HepG2 (cell line): Measurements from ENCODE around the gene FAM3B. TPM values are rescaled to one million over a fixed set of nuclear protein-coding genes. Genes with fewer than 3 reads are reported as not detected.

Experiments
- ATAC-seq: fragments of 200-7000 bp; cut with Tn5 transposase; 3 replicates; pipeline ENCODE4 v1.9.1; 2020; ENCODE audit warnings: mild to moderate bottlenecking, moderate library complexity
- BruUV-seq: library from RNA; stranded (reverse); fragments of 400-500 nt; replicated peaks from 2 replicates; lab custom pipeline; 2021; lab: Mats Ljungman, UMichigan
- CTCF ChIA-PET: fragments of 300-600 bp; formaldehyde crosslinking; extraction: SDS; loops from one replicate; lab custom pipeline; 2021; ENCODE audit warnings: low total read pairs, inconsistent platforms, low intra/inter-chr PET ratio; lab: Yijun Ruan, JAX
- POLR2A ChIA-PET: fragments of 350-600 bp; sonication (Branson Sonifier 250); formaldehyde crosslinking; loops from one replicate; lab custom pipeline; 2020; ENCODE audit warnings: antibody characterized with exemption, inconsistent platforms; lab: Yijun Ruan, JAX
- DNase-seq: peaks from one replicate; pipeline ENCODE4 v3.0.0-alpha.2; 2015; ENCODE audit warnings: low spot score
- FAIRE-seq: peaks from 3 replicates; lab custom pipeline; 2011; peaks lifted over from hg19 to GRCh38; lab: Jason Lieb, UNC
- H2AFZ ChIP-seq: one replicate; pipeline ENCODE4 v1.6.1; 2011; ENCODE audit warnings: low read length, inconsistent platforms
- H3K27ac ChIP-seq: fragments of 300-600 bp; 3 replicates; pipeline ENCODE4 v1.8.0; 2011; ENCODE audit warnings: mixed run types, mild to moderate bottlenecking, mixed read lengths, low read length, inconsistent platforms; ENCODE audit not compliant: insufficient read depth; ENCODE audit errors: extremely low read length
- H3K27me3 ChIP-seq, 2 experiments: fragments of 200-600 bp in 1 of 2; 2 replicates in 1 of 2; 3 replicates in 1 of 2; pipeline versions ENCODE4 v1.6.0 to v1.8.0; 2011; ENCODE audit warnings: low read length in 2 of 2, mild to moderate bottlenecking in 2 of 2, moderate library complexity in 2 of 2, inconsistent platforms in 1 of 2; ENCODE audit not compliant: insufficient read depth in 2 of 2, control insufficient read depth in 1 of 2
- H3K36me3 ChIP-seq, 2 experiments: fragments of 200-600 bp in 1 of 2; replicated peaks in 1 of 2; 2 replicates in 1 of 2; 3 replicates in 1 of 2; pipeline versions ENCODE4 v1.5.1 to v1.8.0; 2011; ENCODE audit warnings: low read length in 2 of 2, inconsistent platforms in 1 of 2; ENCODE audit not compliant: insufficient read depth in 2 of 2, control insufficient read depth in 1 of 2
- H3K4me1 ChIP-seq: 2 replicates; pipeline ENCODE4 v1.5.1; 2012; ENCODE audit warnings: low read length, inconsistent platforms; ENCODE audit not compliant: insufficient read depth
- H3K4me2 ChIP-seq: 2 replicates; pipeline ENCODE4 v1.6.0; 2011; ENCODE audit warnings: low read depth, low read length, inconsistent platforms
- H3K4me3 ChIP-seq, 3 experiments: fragments of 200-600 bp in 1 of 3; sonication (generic), shearing (Covaris generic) in 1 of 3; replicated peaks in 1 of 3; 2 replicates each; pipeline ENCODE4 v1.5.1; 2011 to 2016; ENCODE audit warnings: low read length in 3 of 3, inconsistent platforms in 2 of 3, low read depth in 2 of 3, mild to moderate bottlenecking in 2 of 3, control low read depth in 1 of 3, mixed read lengths in 1 of 3; ENCODE audit not compliant: insufficient read depth in 1 of 3
- H3K79me2 ChIP-seq: one replicate; pipeline ENCODE4 v1.6.1; 2011; ENCODE audit warnings: low read length, inconsistent platforms; ENCODE audit not compliant: insufficient read depth
- H3K9ac ChIP-seq: 2 replicates; pipeline ENCODE4 v1.6.0; 2011; ENCODE audit warnings: mild to moderate bottlenecking, low read depth, low read length, inconsistent platforms; ENCODE audit not compliant: insufficient read depth
- H3K9me3 ChIP-seq: 2 replicates; pipeline ENCODE4 v1.5.1; 2012; ENCODE audit warnings: mild to moderate bottlenecking, low read length
- H4K20me1 ChIP-seq: 2 replicates; pipeline ENCODE4 v1.6.0; 2011; ENCODE audit warnings: inconsistent platforms, mild to moderate bottlenecking, low read length, moderate library complexity; ENCODE audit not compliant: insufficient read depth
- FOSL2 ChIP-seq: sonication (generic); formaldehyde crosslinking; IDR thresholded peaks from 2 replicates; pipeline ENCODE4 v1.4.0; 2020; ENCODE audit warnings: missing genetic modification reagents
- HNF4G ChIP-seq, 2 experiments: sonication (generic) in 1 of 2; formaldehyde crosslinking in 1 of 2; IDR thresholded peaks; 2 replicates each; pipeline versions ENCODE4 v1.4.0 to v1.6.1; 2011 to 2020; ENCODE audit warnings: borderline replicate concordance in 2 of 2, low read depth in 2 of 2, mild to moderate bottlenecking in 2 of 2, low read length in 1 of 2, missing genetic modification reagents in 1 of 2, moderate library complexity in 1 of 2
- HNRNPUL1 ChIP-seq: fragments of 200-400 bp; formaldehyde crosslinking; IDR thresholded peaks from 2 replicates; pipeline ENCODE4 v1.6.1; 2017; ENCODE audit warnings: low read depth, mild to moderate bottlenecking, low read length, moderate library complexity
- IKZF4 ChIP-seq: sonication (generic); formaldehyde crosslinking; IDR thresholded peaks from 2 replicates; pipeline ENCODE4 v1.5.1; 2020; ENCODE audit warnings: borderline replicate concordance, mild to moderate bottlenecking, low read depth, missing genetic modification reagents; ENCODE audit errors: not compliant biosample characterization
- PPARG ChIP-seq: conservative IDR thresholded peaks from 2 replicates; pipeline ENCODE4 v1.6.1; 2016; ENCODE audit warnings: missing biosample characterization, missing genetic modification reagents
- TAF1 ChIP-seq: sonication (generic); formaldehyde crosslinking; IDR thresholded peaks from 2 replicates; pipeline ENCODE4 v1.4.0; 2020; ENCODE audit warnings: missing genetic modification reagents
- ZBTB3 ChIP-seq: sonication (generic); formaldehyde crosslinking; IDR thresholded peaks from 2 replicates; pipeline ENCODE4 v1.4.0; 2020; ENCODE audit warnings: low read depth, mild to moderate bottlenecking, moderate library complexity, missing genetic modification reagents, borderline replicate concordance
- ZBTB38 ChIP-seq: sonication (generic); formaldehyde crosslinking; IDR thresholded peaks from 2 replicates; pipeline ENCODE4 v1.5.1; 2020; ENCODE audit warnings: mild to moderate bottlenecking, missing genetic modification reagents
- ZBTB46 ChIP-seq: sonication (generic); formaldehyde crosslinking; IDR thresholded peaks from 2 replicates; pipeline ENCODE4 v1.4.0; 2020; ENCODE audit warnings: mild to moderate bottlenecking, missing genetic modification reagents, borderline replicate concordance
- ZNF660 ChIP-seq: sonication (generic); formaldehyde crosslinking; IDR thresholded peaks from 2 replicates; pipeline ENCODE4 v1.5.1; 2020; ENCODE audit warnings: mild to moderate bottlenecking, low read depth, missing genetic modification reagents, borderline replicate concordance
- ZNF687 ChIP-seq: sonication (generic); formaldehyde crosslinking; IDR thresholded peaks from 2 replicates; pipeline ENCODE4 v1.5.1; 2020; ENCODE audit warnings: mild to moderate bottlenecking, missing genetic modification reagents, moderate library complexity
- WGBS: methylation state at CpG from one replicate; pipeline ENCODE4 v1.1.6; 2017; ENCODE audit warnings: low lambda C conversion rate; 5-methylcytosine and 5-hydroxymethylcytosine counted together
- in situ Hi-C: cut with HindIII; loops from 2 replicates; pipeline ENCODE4 v1.10.0; 2017; ENCODE audit warnings: low pct_unique_long_range_greater_than_20kb; ENCODE audit not compliant: extremely low pct_ligation_motif_present
- intact Hi-C: fragments of 100-400 bp; cut with micrococcal nuclease; formaldehyde crosslinking; loops from one replicate; pipeline ENCODE4 v1.10.0; 2022; ENCODE audit not compliant: unreplicated experiment
- polyA plus RNA-seq, 8 experiments: library from polyadenylated mRNA; depleted of rRNA in 3 of 8; stranded (reverse) in 7 of 8; unstranded in 1 of 8; fragments of >200 nt; fragmentation: Illumina TruSeq in 4 of 8; extraction: Trizol in 4 of 8; gene quantifications; 2 replicates each; pipeline versions ENCODE4 v1.2.1 to v1.2.3, GENCODE V29; 2011 to 2016; ENCODE audit warnings: low read depth in 4 of 8, missing spikeins in 1 of 8, mixed read lengths in 1 of 8; ENCODE audit not compliant: insufficient read depth in 1 of 8
- total RNA-seq, 5 experiments: library from RNA; depleted of rRNA; stranded (reverse); fragments of >200 nt; fragmentation: Illumina TruSeq; extraction: Trizol; gene quantifications; 2 replicates each; pipeline ENCODE4 v1.2.3, GENCODE V29; 2016; ENCODE audit warnings: low read depth in 1 of 5
- TF ChIP-seq, protein P1 (sequence below): fragments of 450-650 bp; IDR thresholded peaks from 2 replicates; pipeline ENCODE4 v1.6.1; 2016

Gene FAM3B
- total and polyA plus RNA-seq, 2 of the 13 experiments (the other 11 are each of a cell fraction or from before 2014, with no cell fraction given) = 46.5 to 62.0 TPM

DNA sequence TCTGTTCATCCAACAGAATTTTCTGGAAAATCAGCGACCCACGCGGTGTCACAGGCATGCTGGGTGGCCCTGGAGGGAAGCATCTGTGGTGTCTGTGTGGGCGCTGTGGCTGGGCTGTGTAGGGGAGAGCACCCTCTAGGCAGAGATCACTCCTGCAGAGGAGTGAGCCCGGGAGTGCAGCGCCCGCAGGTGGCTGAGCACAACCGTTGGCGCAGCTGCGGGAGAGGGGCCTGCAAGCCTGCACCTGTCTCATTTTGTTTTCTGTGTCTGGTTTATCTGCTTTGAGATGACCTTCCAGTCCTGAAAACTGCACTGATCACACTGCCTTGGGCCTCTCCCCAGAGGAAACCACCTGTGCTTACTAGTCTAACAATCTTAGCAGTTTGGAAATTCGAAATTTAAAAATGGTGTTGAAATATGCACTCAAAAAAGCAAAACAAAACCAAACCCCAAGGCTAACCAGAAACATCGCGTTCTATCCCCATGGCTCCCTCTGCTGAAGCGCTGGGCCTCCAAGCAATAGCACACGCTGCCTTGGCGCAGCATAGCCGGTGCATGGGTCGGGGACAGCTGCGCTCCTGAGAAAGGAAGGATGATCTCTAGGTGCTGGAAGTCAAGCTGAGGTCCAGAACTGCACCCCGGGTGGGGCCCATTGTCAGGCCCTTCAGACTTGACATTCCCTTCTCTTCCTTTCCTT, 4.8 kb downstream of the FAM3B start:
- Histone ChIP-seq H3K4me2 (peak overlapping the region; percentile 97), H3K9ac (peak overlapping the region; percentile 76), H3K4me1 (peaks cover 91% of the 10 kb centered on the region), H3K79me2 (peaks cover 20% of the 10 kb centered on the region), H3K27me3 (no peaks in the 10 kb centered on the region), H2AFZ (no peak overlapping the region), H4K20me1 (no peaks in the 10 kb centered on the region), H3K9me3 (no peaks in the 10 kb centered on the region), H3K36me3 (no peaks in the 10 kb centered on the region), H3K4me3 (peak overlapping the region; percentile 32 to 69 (median 38); a peak in 5 of 6 replicates), H3K27ac (peak overlapping the region; percentile 96)
- DNase-seq = no peak
- ATAC-seq = peak; percentile 24
- intact Hi-C loops (no loop called here), in situ Hi-C loops (no loop called here)
- POLR2A ChIA-PET = interaction anchor here (1.6 to 8.6 kb wide), 7 partner anchors 14 to 50 kb away, joined by 5 to 105 read pairs (median 18); partner anchors contain the start of gene MX2
- BruUV-seq = no TSS peak
- 44% methylated on average over 11 of the region's 20 CpGs for WGBS
- no peak for FAIRE-seq
- CTCF ChIA-PET = interaction anchor here (1.8 kb wide), 1 partner anchor 38 kb away, joined by 3 read pairs; no protein-coding TSS in a partner anchor
- TF ChIP-seq ZBTB38 (CRISPR knock-in tag) (peak; percentile 61), ZNF660 (CRISPR knock-in tag) (no peak), PPARG (CRISPR knock-in tag) (no peak), HNF4G (IDR thresholded peaks at IDR 0.05; ENCODE audit: borderline replicate concordance, low read depth, low read length) (no peak), HNF4G (CRISPR knock-in tag; IDR thresholded peaks at IDR 0.05; ENCODE audit: borderline replicate concordance, low read depth) (no peak), ZNF687 (CRISPR knock-in tag) (peak; percentile 87), FOSL2 (CRISPR knock-in tag) (no peak), HNRNPUL1 (no peak), TAF1 (peak; percentile 32; the same call in 1 of the 2 replicates), ZBTB3 (no peak), ZBTB46 (CRISPR knock-in tag) (no peak), IKZF4 (CRISPR knock-in tag) (peak; percentile 39)
- TF ChIP-seq, protein P1, sequence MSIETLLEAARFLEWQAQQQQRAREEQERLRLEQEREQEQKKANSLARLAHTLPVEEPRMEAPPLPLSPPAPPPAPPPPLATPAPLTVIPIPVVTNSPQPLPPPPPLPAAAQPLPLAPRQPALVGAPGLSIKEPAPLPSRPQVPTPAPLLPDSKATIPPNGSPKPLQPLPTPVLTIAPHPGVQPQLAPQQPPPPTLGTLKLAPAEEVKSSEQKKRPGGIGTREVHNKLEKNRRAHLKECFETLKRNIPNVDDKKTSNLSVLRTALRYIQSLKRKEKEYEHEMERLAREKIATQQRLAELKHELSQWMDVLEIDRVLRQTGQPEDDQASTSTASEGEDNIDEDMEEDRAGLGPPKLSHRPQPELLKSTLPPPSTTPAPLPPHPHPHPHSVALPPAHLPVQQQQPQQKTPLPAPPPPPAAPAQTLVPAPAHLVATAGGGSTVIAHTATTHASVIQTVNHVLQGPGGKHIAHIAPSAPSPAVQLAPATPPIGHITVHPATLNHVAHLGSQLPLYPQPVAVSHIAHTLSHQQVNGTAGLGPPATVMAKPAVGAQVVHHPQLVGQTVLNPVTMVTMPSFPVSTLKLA = no peak
